ENCODE results near the gene HOXC6.
"Not testable (repeated sequence)": the region's sequence is repeated elsewhere in the genome, so short reads cannot be mapped to it uniquely, and the experiment has no call there.

The HOXC6 gene

GRCh38 chr12:54060174-54060974, 32.1 kb downstream of the HOXC6 start:
- no peak for DNase-seq

- no peak for DNase-seq
Measured at GRCh38 chr12:54060975-54061778, 32.9 kb downstream of the HOXC6 start.

GRCh38 chr12:54065677-54066076, 37.4 kb downstream of the HOXC6 start:
- no peak for DNase-seq

GRCh38 chr12:54066408-54066807, 38.2 kb downstream of the HOXC6 start:
- DNase-seq, result no peak

GRCh38 chr12:54068418-54069070, 40.3 kb downstream of the HOXC6 start:
- no peak for DNase-seq

GRCh38 chr12:54071942-54072341, 43.7 kb downstream of the HOXC6 start:
- DNase-seq, result no peak

- DNase-seq, result no peak
Measured at GRCh38 chr12:54074308-54074707, 46.1 kb downstream of the HOXC6 start.

GRCh38 chr12:54075409-54075808, 47.2 kb downstream of the HOXC6 start:
- no peak for DNase-seq

- DNase-seq, result no peak
Measured at GRCh38 chr12:54075974-54076373, 47.7 kb downstream of the HOXC6 start.

GRCh38 chr12:54077843-54078242, 49.6 kb downstream of the HOXC6 start:
- not testable (repeated sequence) for DNase-seq

GRCh38 chr12:54079115-54079514, 50.9 kb downstream of the HOXC6 start:
- DNase-seq, result not testable (repeated sequence)
